ENCODE measurements around the gene DTWD1.
"Not testable (repeated sequence)": the region's sequence is repeated elsewhere in the genome, so short reads cannot be mapped to it uniquely, and the experiment has no call there.

DTWD1 gene

DNA sequence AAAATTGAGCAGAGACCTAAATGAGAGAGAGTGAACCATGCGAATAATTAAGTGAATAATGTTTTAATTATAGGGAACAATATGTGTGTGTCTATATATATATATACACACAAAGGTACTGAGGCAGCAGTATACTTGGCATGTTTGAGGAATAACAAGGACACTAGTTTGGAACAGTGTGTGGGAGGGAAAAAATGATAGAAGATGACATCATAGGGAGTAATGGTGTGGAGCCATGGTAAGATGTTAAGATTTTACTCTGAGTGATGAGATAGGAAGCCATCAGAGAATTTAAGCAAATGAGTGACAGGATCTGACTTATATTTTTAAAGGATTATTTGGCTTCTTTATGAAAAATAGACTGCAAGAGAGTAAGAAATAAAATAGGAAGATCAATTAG, 29.1 kb downstream of the DTWD1 start:
- no peak for DNase-seq

DNA sequence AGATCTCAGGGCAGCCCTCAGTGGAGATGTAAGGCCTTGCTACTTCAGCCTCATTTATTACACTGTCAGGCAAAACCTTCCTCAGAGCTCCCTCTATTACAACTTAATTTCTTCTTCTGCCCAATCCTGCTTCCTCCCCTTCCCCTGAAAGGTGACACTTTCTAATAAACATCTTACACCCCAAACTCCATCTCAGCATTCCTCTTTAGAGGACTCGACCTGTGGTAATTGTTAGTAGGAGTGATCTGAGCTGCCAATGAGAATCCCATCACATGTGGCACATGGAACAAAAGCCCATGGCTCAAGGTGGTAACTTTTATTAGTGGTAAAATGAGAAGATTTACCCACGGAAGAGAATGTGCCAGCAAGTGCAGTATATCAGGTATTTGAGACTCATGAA, 29.8 kb downstream of the DTWD1 start:
- no peak for DNase-seq

DNA sequence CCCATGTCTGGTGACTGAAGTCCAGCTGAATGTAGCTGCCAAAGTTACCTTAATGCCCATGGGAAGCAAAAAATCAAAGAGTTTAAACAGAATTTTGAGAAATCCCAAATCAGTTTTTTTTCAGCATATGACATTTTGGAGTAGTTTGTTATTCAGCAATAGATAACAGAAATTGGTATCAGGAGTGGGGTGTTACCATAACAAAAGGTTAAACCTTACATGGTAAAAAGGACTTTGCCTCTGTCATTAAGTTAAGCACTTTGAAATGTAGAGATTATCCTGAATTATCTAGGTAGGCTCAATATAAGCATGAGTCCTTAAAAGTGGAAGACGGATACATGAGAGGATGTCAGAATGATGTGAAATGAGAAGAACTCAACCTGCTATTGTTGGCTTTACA, 32.1 kb downstream of the DTWD1 start:
- DNase-seq = no peak

DNA sequence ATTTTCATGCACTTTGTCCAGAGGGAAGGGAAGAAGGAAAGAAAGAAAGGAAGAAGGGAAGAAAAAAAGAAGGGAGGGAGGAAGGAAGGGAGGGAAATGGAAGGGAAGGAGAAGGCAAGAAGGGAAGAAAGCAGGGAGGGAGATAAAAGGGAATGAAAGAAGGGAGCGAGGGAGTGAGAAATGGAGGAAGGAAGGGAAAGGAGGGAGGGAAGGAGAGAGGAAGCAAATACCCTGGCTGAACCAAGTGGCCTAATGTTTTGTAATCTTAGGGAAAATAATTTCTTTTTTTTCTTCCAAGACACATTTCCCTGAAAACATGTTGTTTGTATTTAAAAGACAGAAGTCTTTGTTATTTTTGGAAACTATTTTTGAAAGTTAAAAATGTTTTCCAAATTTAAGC, 35.9 kb downstream of the DTWD1 start:
- no peak for DNase-seq

DNA sequence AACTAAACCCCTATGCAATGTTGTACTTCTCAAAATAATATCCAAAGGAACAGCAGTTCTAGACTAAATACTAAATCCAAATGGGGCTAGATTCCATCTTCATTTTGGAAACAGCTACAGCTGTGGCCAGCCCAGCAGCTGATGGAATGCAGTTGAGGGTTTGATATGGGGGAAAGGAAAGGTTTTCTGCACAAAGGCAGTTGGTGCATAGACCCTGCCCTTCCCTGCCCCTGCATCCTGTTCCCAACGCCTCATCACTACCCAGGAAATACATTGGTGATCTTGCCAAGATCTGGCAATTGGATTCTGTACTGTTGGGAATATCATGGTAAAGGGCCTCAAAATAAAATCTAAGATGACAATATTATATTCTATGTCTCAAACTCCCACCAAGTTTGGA, 43.9 kb downstream of the DTWD1 start:
- no peak for DNase-seq

DNA sequence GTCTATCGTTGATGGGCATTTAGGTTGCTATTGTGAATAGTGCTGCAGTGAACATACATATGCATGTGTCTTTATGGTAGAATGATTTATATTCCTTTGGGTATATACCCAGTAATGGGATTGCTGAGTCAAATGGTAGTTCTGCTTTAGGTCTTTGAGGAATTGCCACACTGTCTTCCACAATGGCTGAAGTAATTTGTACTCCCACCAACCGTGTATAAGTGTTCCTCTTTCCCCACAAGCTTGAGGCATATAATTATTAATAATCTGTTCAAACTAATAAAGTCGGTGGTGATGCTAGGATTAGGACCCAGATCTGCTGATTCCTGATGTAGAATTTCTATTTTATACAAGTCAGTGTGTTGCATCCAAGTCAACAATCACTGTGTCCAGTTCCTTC, 45.6 kb downstream of the DTWD1 start:
- not testable (repeated sequence) for DNase-seq

DNA sequence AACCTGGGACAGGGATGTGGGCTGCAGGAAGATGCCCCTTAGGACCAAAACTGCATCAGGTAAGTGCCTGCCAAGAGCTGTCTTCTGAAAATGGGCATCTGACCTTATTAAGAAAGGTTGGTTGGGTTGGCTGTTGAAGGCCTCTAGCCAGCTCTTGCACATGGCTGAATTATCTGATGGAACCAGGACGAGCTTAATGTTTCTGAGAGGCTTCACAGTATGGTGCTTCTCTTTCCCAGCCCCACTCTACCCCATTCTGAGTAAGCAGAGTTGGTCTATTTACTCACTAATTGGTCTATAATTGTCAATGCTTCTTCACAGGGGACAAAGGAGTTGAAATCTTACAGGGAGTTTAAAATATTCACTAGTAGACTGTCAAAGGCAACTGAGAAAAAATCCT, 48.4 kb downstream of the DTWD1 start:
- no peak for DNase-seq

DNA sequence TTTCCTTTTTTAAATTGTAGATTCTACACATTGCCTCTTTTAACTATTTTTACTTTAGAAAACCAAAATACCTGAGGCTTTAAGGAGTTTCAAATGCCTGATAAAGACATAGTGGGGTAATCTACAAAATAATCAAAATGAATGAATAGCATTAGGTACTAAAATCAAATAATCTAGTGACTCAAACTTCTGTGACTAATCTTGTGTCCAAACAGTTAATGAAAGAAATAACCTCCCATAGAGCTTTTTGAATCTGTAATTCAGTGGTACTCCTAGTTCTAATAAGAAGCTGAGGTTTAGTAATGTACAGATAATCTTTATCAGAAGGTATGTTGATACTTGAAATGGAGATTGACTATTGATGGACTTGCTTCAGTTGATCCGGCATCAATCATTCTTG, 53.0 kb downstream of the DTWD1 start:
- DNase-seq = no peak

DNA sequence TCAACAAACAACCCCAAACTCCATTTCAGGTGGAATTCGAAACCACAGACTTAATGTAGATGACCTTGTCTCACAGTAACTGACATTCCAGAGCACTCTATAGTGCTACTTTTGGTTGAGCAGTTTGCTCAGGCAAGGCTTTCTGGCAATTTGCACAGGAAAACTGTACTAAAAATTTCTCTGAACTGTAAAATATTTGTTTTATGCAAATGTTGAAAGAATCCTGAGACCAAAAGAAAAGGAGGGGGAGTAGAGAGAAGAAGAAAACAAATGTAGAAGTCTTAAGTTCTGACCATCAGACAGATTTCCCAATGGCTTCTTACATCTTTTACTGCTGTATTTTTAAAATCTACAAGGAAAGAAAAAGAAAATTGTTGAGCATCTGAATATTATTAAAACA, 53.5 kb downstream of the DTWD1 start:
- no peak for DNase-seq

DNA sequence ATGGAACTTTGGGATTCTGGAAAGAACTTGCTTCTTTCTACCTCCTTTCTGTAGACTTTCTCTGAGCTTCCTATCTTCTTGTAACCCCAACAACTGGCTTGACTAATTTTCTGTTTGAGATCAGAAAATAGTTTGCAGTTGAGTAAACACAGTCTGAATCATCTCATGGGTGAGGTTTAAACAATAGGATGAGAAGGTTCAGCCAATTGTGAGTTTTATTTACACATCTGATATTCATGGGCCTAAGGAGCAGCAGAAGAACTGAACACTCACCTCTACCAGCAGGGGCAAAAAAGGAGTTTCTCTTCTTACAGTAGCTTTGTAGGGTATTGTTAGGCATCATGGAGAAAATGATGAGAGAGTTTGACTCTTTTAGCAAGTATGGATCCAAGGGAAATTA, 54.2 kb downstream of the DTWD1 start:
- DNase-seq = no peak

DNA sequence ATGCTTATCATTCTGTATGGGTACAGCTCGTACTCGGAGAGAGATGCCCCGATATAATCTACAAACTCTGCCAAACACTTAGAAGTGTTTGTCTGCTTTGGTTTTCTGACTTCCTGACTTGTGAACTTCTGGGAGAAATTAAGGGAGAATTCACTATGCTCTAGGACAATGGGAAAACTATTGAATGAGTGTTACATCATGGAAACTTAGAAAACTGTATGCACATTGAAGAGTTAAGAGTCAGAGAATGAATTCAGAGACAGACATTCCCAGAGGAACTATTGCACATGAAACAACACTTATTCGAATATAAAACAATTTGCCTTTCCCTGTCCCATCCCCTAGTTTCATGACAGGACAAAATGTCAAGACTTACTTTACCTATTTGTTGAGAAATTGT, 57.8 kb downstream of the DTWD1 start:
- no peak for DNase-seq

DNA sequence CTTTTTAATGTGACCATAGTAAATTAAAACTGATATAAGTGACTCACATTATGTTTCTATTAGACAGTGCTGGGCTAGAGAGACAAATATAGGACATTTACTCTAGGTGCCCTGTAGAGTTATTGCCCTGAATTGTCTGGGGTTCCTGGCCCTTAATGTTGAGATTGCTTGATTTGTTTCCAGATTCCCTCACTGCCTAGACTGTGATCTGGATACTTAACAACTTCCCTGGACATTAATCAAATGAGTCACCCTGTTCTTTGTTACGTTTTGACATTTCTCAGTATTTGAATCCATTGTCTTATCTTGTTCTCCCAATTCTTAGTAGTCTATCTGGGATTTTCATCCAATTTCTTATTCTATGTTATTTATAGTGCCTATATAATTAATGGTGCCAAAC, 65.8 kb downstream of the DTWD1 start:
- DNase-seq = no peak

DNA sequence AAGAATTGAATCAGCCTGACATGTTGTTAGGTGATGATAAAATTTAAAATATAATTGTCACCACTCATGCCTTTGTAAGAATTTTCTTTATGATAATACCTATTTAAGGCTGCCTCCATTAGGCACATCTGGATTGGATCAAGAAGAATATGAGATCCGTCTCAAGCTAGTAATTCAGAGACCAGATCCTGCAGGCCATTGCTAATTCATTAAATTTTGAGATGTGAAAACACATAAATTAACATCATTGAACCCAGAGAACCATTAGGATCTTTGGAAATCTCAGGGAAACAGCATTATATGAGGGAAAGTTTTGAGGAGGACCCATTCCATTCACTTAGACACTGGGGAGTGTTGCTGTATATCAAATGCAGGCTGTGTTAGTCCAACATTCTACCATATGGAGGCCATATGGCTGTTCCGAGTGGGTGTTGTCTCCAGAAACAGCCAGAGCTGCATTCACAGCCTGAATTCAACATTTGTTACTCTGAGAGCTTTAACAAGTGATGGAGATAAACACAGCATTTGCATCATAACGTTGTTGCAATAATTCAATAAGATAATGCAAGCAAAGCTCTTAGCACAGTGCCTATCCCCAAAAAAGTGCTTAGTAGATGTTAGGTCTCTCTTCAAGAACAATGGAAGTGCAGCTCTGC, 67.4 kb downstream of the DTWD1 start:
- DNase-seq = no peak

DNA sequence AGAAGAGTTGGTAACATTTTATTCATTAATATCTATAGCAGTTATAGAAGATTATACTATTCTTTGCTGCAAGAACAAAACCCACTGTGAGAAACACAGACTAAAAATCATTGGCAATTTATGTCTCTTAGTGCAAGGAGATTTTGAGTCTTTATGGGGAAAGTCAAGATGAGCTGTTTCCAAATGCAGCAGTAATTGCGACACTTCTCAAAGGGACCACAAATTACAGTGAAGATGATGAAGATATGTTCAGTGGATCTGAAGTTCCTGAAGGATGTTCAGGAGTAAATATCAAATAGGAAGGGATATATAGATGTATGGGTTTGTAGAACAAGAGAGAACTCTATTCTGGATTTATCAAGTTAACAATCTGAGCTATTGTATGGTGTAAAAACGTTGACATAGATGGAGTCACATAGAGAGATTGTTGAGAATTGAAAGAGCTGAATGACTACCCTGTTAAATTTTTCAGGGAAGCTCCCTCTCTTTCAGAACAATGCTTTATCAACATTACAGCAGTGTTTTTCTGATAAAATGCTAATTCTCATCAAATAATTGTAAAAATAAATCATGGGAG, 71.8 kb downstream of the DTWD1 start:
- DNase-seq = no peak

DNA sequence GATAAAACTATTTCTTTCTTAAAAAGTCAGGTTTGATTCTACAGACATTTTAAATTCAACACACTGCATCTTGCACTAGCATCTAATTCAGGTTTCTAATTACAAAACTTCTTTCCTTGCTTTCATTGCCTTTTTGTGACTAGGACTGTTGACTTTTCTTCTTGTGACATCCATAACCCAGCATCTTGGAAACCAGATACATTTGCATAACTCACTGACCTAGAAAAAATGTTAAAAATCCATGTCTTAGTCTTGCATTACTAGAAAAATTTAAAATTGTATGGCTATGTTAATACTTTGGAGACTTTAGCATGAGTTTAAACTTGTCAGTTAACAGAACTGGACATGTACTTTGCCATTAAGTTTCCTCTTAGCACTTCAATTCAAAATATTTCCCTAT, 72.7 kb downstream of the DTWD1 start:
- no peak for DNase-seq

DNA sequence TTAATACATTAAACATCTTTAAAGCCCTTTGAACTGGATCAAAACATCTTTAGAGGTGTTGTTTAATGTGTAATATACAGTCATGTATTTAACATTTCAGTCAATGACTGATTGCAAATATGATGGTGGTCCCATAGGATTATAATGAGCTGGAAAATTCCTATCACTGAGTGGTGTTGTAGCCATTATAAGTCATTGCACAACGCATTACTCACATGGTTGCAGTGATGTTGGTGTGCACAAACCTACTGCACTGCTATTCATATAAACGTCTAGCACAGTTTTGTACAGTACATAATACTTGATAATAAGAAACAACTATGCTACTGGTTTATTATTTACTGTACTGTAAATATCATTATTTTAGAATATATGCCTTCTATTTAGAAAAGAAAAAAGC, 75.6 kb downstream of the DTWD1 start:
- DNase-seq = no peak

DNA sequence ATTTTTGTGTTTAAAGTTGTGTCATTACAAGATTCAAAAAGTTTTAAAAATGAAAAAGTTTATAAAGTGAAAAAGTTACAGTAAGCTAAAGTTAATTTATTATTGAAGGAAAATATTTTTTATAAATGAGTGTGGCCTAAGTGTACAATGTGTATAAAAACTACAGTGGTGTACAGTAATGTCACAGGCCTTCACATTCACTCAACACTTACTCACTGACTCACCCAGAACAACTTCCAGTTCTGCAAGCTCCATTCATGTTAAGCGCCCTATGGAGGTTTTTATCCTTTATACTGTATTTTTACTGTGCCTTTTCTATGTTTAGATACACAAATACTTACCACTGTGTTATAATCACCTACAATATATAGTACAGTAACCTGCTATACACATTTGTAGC, 76.3 kb downstream of the DTWD1 start:
- no peak for DNase-seq

DNA sequence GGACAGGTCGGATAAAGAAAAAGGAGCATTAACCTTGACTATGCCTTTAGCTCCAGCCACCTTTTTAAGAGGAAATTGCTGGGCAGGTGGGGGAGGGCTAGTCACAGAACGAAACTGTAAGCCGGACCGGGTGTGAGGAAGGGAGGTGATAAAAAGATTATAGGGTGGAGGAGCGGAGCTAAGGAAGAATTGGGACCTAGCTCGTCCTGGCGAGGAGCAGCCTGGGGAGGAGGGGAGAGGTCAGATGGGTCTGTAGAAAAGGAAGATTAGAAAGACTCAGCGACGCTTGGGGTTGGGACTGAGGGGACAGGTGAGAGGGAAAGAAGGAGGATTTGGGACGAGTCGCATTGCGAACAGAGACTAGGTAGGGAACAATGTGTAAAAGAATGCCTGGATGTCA, 82.1 kb downstream of the DTWD1 start:
- DNase-seq = not testable (repeated sequence)
